Effector CD8-positive, alpha-beta T cell (primary cell): ENCODE results near the gene LCE3B.

Experiments used
- DNase-seq: peaks from one replicate; lab custom pipeline; 2025; lab: John Stamatoyannopoulos, UW

LCE3B gene

GRCh38 chr1:152658649-152659048 is 45.0 kb downstream of the LCE3B start:
- no peak for DNase-seq

- DNase-seq, result no peak
These were observed 49.5 kb downstream of the LCE3B start, which contains the start of gene LCE2D for GRCh38 chr1:152663098-152663497. LCE2D (plus strand) TSS chr1:152663380; CDS start chr1:152664106, 726 bp downstream.
